ENCODE results near the gene AKNA. TPM values are rescaled to one million over a fixed set of nuclear protein-coding genes. Genes with fewer than 3 reads are reported as not detected.

The AKNA gene
- total RNA-seq, 1 donor from 2014 or later: 43.1 TPM

- Mint-ChIP-seq H3K27me3 (ENCODE audit: low read depth) (no peaks in the 10 kb centered on the region), H3K4me1 (ENCODE audit: low read depth) (peaks cover 45% of the 10 kb centered on the region), H3K9me3 (ENCODE audit: low read depth) (no peaks in the 10 kb centered on the region), H3K36me3 (ENCODE audit: low read depth) (peaks cover 22% of the 10 kb centered on the region), H3K27ac (ENCODE audit: unreplicated experiment) (peak overlapping the region; percentile 87), H3K4me3 (ENCODE audit: unreplicated experiment) (peak overlapping the region; percentile 0)
- DNase-seq (ENCODE audit: low spot score): peak; percentile 82
- TF ChIP-seq, protein P1, sequence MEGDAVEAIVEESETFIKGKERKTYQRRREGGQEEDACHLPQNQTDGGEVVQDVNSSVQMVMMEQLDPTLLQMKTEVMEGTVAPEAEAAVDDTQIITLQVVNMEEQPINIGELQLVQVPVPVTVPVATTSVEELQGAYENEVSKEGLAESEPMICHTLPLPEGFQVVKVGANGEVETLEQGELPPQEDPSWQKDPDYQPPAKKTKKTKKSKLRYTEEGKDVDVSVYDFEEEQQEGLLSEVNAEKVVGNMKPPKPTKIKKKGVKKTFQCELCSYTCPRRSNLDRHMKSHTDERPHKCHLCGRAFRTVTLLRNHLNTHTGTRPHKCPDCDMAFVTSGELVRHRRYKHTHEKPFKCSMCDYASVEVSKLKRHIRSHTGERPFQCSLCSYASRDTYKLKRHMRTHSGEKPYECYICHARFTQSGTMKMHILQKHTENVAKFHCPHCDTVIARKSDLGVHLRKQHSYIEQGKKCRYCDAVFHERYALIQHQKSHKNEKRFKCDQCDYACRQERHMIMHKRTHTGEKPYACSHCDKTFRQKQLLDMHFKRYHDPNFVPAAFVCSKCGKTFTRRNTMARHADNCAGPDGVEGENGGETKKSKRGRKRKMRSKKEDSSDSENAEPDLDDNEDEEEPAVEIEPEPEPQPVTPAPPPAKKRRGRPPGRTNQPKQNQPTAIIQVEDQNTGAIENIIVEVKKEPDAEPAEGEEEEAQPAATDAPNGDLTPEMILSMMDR (IDR thresholded peaks at IDR 0.05): peak; percentile 25
Measured at GRCh38 chr9:114288193-114289091, 99.3 kb downstream of the AKNA start.

GRCh38 chr9:114287763-114288192 lies 100.0 kb downstream of the AKNA start:
- peak; percentile 89 for DNase-seq (ENCODE audit: low spot score)
- H3K9me3 Mint-ChIP-seq (ENCODE audit: low read depth): no peaks in the 10 kb centered on the region
- H3K27ac Mint-ChIP-seq (ENCODE audit: unreplicated experiment): peak overlapping the region; percentile 87
- H3K27me3 Mint-ChIP-seq (ENCODE audit: low read depth): no peaks in the 10 kb centered on the region
- peaks cover 18% of the 10 kb centered on the region for H3K36me3 Mint-ChIP-seq (ENCODE audit: low read depth)
- peaks cover 52% of the 10 kb centered on the region for H3K4me1 Mint-ChIP-seq (ENCODE audit: low read depth)
- TF ChIP-seq, protein P1 (IDR thresholded peaks at IDR 0.05): no peak
- peak overlapping the region; percentile 0 for H3K4me3 Mint-ChIP-seq (ENCODE audit: unreplicated experiment)

GRCh38 chr9:114287001-114287762 lies 100.6 kb downstream of the AKNA start:
- TF ChIP-seq, protein P1 (IDR thresholded peaks at IDR 0.05): no peak

GRCh38 chr9:114286146-114286679 lies 101.6 kb downstream of the AKNA start:
- Mint-ChIP-seq H3K36me3 (ENCODE audit: low read depth) (peaks cover 14% of the 10 kb centered on the region), H3K27me3 (ENCODE audit: low read depth) (no peaks in the 10 kb centered on the region), H3K4me1 (ENCODE audit: low read depth) (peaks cover 58% of the 10 kb centered on the region), H3K9me3 (ENCODE audit: low read depth) (no peaks in the 10 kb centered on the region), H3K27ac (ENCODE audit: unreplicated experiment) (no peak overlapping the region), H3K4me3 (ENCODE audit: unreplicated experiment) (no peak overlapping the region)
- peak; percentile 32 for DNase-seq (ENCODE audit: low spot score)
- TF ChIP-seq, protein P1 (IDR thresholded peaks at IDR 0.05): no peak

More at GRCh38 chr9:114287001-114287762, 100.6 kb downstream of the AKNA start:
- Mint-ChIP-seq H3K4me1 (ENCODE audit: low read depth) (peaks cover 54% of the 10 kb centered on the region), H3K27me3 (ENCODE audit: low read depth) (no peaks in the 10 kb centered on the region), H3K4me3 (ENCODE audit: unreplicated experiment) (no peak overlapping the region), H3K27ac (ENCODE audit: unreplicated experiment) (peak overlapping the region; percentile 87), H3K36me3 (ENCODE audit: low read depth) (peaks cover 13% of the 10 kb centered on the region), H3K9me3 (ENCODE audit: low read depth) (no peaks in the 10 kb centered on the region)
- peak; percentile 68 for DNase-seq (ENCODE audit: low spot score)

Data from chondrocyte (in vitro differentiated cells).